ENCODE measurements around the gene ALDH1L2.
A peak's percentile ranks its signal among the peaks of the same experiment; 100 is the strongest.
"Not testable (repeated sequence)": the region's sequence is repeated elsewhere in the genome, so short reads cannot be mapped to it uniquely, and the experiment has no call there.

ALDH1L2 gene

DNA sequence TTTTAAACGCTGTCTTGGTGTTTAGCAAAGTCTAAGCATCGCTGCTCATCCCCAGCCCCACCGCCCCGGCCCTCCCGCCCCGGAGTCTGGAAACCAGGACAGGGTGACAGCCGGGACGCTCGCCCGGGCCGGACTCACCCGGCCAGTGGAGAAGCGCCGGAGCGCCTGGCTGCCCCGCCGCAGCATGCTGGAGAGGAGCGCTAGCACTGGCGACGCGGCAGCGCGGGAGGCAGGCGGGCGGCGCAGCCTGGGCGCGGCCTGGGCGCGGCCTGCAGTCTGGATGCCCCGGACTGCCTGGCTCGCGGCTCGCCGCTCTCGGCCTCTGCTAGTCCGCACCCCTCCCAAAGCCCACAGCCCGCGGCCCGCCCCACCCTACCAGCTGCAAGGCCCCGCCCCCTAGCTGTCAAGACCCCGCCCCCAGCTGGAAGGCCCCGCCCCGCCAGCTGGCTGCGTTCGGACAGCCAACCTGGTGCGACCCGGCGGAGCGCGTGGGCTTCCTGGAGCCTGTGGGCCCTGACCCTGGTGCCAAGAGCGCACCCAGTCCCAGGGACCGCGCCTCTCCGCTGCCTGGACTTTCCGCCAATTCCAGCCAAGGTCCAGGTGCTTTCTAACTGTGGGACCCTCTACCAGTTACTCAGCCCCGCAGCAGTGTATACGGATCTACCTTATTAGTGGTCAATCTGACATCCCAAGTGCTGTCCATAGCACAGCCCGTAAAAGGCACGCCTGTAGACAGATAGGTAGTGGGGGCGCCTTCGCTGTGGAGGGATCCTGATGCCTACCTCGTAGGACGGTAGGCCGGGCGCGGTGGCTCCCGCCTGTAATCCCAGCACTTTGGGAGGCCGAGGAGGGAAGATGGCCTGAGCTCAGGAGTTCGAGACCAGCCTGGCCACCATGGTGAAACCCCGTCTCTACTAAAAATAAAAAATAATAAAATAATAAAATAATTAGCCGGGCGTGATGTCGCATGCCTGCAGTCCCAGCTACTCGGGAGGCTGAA lies at the start of gene ALDH1L2:
ALDH1L2 (minus strand) TSS at position 208 of the 1,000 bp plus-strand sequence; CDS start at position 186, 22 bp downstream.
- peak; percentile 50 to 58 for DNase-seq

DNA sequence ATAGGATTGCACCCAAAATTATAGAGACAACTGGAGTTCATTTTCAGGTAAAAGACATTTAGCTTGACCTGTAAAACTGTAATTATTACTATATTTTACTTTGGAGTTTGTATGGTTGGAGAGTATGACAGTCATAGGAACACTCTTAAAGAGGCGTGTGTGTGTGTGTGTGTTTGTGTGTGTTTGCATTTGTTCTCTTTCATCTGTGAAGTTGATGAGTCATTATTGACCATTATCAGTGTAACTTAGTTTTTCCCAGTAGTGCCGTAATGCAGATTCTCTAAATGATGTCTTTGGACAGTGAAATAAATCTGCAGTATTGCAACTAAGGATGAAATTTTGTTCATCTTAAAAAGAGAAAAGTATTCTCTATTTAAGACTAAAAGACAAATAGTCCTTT lies 36.3 kb upstream of the ALDH1L2 start:
- DNase-seq = no peak

GRCh38 chr12:105116969-105117368 lies 32.7 kb upstream of the ALDH1L2 start:
- no peak for DNase-seq

- DNase-seq = no peak
Observed at GRCh38 chr12:105113094-105113493, 28.8 kb upstream of the ALDH1L2 start.

DNA sequence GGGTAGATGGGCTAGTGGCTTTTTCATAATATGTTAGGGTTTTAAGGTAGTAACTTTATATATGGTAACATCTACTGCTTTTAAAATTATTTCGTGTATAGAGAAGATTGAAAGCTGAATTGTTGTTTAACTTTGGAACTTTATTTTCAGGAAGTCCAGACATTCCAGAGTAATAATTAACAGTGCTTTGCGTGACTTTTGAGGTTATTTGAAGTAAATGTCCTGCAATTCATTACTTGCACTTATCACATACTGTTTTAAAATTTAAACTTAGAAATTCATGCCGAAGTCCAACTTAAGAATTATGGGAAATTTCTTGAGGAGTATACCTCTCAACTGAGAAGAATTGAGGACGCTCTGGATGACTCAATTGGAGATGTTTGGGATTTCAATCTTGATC lies 26.6 kb upstream of the ALDH1L2 start:
- no peak for DNase-seq

- no peak for DNase-seq
Observed at GRCh38 chr12:105109465-105110212, 25.4 kb upstream of the ALDH1L2 start.

GRCh38 chr12:105107494-105108371 lies 23.5 kb upstream of the ALDH1L2 start, which contains the start of gene WASHC4:
Gene WASHC4, plus strand, starts transcription at chr12:105107731. Its CDS starts 70 bp downstream, at chr12:105107801.
- DNase-seq = peak; percentile 89 to 91

DNA sequence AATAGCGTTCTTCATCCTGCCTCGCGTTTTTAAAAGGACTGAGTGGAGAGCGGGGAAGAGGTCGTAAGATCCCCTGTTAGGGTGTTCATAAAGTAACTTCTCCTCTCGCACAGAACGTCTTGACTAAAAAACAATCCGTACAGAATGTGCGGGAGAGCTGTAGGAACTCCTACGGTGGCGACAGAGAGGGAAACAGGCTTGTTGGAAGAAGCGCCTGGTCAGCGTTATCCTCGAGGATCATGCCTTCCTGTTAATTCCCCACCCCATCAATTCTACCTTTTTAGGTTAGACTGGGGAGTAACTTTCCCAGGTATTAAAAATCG lies 22.9 kb upstream of the ALDH1L2 start:
- DNase-seq = no peak

- DNase-seq = no peak
Observed at GRCh38 chr12:105106621-105107020, 22.4 kb upstream of the ALDH1L2 start.

DNA sequence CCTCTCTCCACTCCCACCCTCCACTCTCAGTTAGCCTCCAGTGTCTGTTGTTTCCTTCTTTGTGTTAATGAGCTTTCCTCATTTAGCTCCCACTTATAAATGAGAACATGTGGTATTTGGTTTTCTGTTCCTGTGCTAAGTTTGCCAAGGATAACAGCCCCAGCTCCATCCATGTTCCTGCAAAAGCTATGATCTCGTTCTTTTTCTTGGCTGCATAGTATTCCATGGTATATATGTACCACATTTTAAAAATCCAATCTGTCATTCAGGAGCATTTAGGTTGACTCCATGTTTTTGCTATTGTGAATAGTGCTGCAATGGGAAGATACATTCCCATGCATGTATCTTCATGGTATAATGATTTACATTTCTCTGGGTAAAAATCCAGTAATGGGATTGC lies 20.5 kb upstream of the ALDH1L2 start:
- no peak for DNase-seq

DNA sequence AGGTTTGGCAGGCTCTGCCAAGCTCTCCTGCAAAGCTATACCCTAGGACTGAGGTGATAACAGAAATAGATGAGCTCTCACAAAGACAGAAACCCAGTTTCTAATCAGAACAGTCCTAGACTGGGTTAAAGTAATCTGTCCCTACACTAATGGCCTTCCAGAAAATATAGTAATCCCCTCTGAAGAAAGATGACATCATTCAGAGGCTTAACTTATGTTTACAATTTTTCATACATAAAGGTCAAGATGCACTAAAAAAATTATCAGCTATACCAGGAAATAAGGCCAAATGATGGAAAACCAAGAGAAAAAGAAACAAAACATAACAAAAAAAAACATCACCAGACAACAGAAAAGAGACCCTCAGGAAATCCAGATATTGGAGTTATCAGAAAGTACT lies 18.4 kb upstream of the ALDH1L2 start:
- DNase-seq = no peak

DNA sequence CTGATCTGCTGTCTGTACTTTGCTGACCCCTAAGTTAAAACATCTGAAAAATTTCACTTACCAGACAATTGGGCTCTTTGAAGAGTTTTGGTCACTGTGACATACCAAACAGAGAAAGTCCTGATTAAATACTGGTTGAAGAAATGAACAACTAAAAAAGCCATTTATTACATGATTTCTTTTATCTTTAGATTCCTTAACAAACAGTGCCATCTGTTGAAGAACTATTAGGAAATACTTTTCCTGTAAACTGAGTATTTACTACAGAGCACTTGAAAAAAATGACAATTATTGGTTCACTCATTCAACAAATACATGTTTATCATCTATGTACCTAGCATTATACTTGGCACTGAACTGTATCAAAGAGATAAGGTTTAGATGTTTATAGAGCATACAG lies 16.7 kb upstream of the ALDH1L2 start:
- no peak for DNase-seq

GRCh38 chr12:105100207-105100985 lies 16.1 kb upstream of the ALDH1L2 start:
- DNase-seq = no peak

- no peak for DNase-seq
Observed at GRCh38 chr12:105099356-105099755, 15.1 kb upstream of the ALDH1L2 start.

DNA sequence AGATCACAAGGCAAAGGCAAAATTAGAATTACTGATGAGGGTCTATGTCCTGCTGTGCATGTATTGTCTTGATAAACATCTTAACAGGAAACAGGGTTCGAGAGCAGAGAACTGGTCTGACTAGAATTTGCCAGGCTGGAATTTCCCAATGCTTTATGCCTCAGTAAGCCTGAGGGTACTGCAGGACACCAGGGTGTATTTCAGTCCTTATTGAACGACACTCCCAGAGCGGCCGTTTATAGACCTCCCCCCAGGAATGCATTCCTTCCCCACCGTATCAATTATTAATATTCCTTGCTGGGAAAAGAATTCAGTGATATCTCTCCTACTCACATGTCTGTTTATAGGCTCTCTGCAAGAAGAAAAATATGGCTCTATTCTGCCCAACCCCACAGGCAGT lies 11.1 kb upstream of the ALDH1L2 start:
- DNase-seq = not testable (repeated sequence)

DNA sequence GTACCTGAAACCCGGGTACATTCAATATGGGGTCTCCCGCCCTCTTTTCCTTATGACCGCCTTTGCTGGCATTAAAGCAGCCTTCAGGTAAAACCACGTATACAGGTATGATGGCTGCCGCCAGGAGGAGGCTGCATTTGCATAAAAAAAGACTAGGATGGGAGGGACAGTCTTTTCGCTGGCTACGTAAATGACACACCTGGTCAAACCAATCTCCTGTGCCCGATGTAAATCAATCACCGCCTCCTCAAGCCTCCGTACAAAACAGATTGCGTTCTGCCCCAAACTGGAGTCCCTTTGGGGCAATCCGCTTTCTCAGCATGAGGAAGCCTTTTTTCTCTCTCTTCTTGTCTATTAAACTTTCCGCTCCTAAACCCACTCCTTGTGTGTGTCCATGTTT lies 8.1 kb upstream of the ALDH1L2 start:
- no peak for DNase-seq

DNA sequence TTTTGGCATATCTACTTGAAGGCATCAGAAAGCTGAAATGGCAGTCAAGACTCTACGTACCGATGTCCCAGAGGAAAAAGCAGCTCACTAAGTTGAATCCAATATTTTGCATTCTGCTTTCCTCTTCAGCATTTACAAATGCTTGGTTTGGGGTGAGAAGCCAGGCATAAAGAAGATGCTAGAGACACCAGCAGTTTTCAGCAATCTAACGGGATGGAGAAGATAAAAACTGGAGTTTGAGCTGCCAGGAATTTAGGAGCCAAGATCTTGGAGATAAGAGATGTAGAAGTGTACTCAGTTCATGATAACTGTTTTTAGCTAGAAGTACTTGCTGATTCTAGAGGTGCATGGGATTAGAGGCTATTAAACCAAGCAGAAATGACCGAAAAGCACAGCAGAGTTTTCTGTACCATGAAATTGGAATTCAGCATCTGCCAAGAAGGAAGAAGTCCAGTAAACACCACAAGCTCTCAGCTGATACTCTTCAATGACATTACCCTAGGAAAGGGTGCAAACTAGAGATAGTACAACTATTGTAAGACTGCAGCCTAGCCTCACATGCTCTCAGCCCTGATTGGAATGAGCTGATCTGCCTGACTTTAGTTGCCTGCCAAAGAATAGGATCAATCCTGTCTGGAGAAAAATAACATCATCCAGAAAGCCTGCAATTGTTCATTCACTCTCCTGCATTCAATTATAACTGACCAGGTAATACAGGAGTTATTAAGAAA lies 7.4 kb upstream of the ALDH1L2 start:
- DNase-seq = no peak

DNA sequence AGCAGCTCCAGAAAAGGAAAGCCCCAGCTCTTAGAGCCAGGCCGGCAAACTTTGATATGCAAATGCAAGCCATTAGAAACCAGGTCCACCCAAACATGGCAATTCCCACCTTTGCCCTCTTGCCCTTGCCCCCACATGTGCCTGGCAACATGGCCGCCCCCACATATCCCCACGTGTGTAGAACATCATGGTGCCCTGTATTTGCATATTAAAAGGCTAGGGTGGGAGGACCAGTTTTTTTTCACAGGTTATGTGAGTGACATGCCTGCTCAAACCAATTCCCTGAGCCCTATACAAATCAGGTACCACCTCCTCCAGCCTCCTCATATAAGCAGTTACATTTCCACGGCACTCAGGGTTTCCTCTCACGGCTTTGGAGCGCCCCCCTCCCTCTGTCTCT lies 6.1 kb upstream of the ALDH1L2 start:
- DNase-seq = no peak

- DNase-seq = no peak
Observed at GRCh38 chr12:105089817-105090216, 5.6 kb upstream of the ALDH1L2 start.

DNA sequence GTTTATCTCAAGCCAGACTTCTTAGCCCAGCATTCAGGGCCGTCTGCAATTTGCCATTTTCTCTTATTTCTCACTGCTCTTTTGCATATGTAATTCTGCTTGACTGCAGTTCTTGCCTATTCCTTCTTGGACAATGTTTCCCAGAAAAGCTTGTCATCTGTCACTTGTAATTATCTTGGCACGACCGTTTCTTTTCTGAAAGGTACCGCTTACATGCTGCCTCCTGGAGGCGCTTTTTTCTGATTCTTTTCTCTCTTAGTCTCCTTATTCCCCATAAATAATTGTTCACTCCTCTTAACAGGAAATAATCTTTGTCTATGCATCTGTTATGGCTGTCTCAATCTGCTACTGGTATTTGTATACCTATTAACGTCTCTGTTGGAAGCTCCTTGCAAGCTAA lies 1.2 kb upstream of the ALDH1L2 start:
- no peak for DNase-seq

- DNase-seq = no peak
Observed at GRCh38 chr12:105083551-105084105, 630 bp downstream of the ALDH1L2 start.

Data from stimulated activated CD4-positive, alpha-beta T cell treated with anti-CD3 and anti-CD28 coated beads, Interleukin-2, amount 100 ng/mL, for 48 hours (primary cell).